GM21723 (cell line): ENCODE data around the gene CD79A.
A peak's percentile ranks its signal among the peaks of the same experiment; 100 is the strongest.

Experiments used
- ATAC-seq: cut with Tn5 transposase; IDR thresholded peaks from one replicate; pipeline ENCODE4 v1.9.1; 2021; ENCODE audit warnings: mild to moderate bottlenecking, moderate library complexity; ENCODE audit not compliant: unreplicated experiment

Gene CD79A

GRCh38 chr19:41876847-41877832 lies at the start of gene CD79A:
Gene CD79A (plus strand): TSS chr19:41877279. CDS start chr19:41877305, 26 bp downstream.
- peak; percentile 56 for ATAC-seq

- ATAC-seq, result no peak
Observed at GRCh38 chr19:41837981-41838708, 38.9 kb upstream of the CD79A start.

- no peak for ATAC-seq
Observed at GRCh38 chr19:41839211-41839610, 37.9 kb upstream of the CD79A start.

GRCh38 chr19:41843371-41843770 lies 33.7 kb upstream of the CD79A start:
- no peak for ATAC-seq

- no peak for ATAC-seq
Observed at GRCh38 chr19:41844601-41845000, 32.5 kb upstream of the CD79A start, which contains the start of gene LYPD4. Gene LYPD4 (minus strand): TSS chr19:41844683. CDS start chr19:41839285, 5,398 bp downstream.

GRCh38 chr19:41845001-41845050 lies 32.3 kb upstream of the CD79A start, which contains the start of gene DMRTC2:
Gene DMRTC2 (plus strand): TSS chr19:41845042. CDS start chr19:41847429, 2,387 bp downstream.
- ATAC-seq, result no peak

GRCh38 chr19:41845051-41845590 lies 32.0 kb upstream of the CD79A start:
- no peak for ATAC-seq

- ATAC-seq, result no peak
Observed at GRCh38 chr19:41847351-41848105, 29.6 kb upstream of the CD79A start.

- ATAC-seq, result no peak
Observed at GRCh38 chr19:41848666-41849065, 28.4 kb upstream of the CD79A start.

GRCh38 chr19:41849067-41849466 lies 28.0 kb upstream of the CD79A start:
- no peak for ATAC-seq

GRCh38 chr19:41850381-41850780 lies 26.7 kb upstream of the CD79A start:
- ATAC-seq, result no peak

- ATAC-seq, result no peak
Observed at GRCh38 chr19:41851456-41851855, 25.6 kb upstream of the CD79A start.

GRCh38 chr19:41853344-41853743 lies 23.7 kb upstream of the CD79A start:
- no peak for ATAC-seq

- ATAC-seq, result no peak
Observed at GRCh38 chr19:41853768-41854167, 23.3 kb upstream of the CD79A start.

GRCh38 chr19:41859213-41859617 lies 17.9 kb upstream of the CD79A start:
- ATAC-seq, result no peak

- peak; percentile 81 for ATAC-seq
Observed at GRCh38 chr19:41859618-41860418, 17.3 kb upstream of the CD79A start, which contains the start of gene RPS19. Gene RPS19 (plus strand): TSS chr19:41860255. CDS start chr19:41860775, 520 bp downstream.

GRCh38 chr19:41860419-41861115 lies 16.5 kb upstream of the CD79A start:
- ATAC-seq, result no peak

GRCh38 chr19:41861116-41861768 lies 15.8 kb upstream of the CD79A start:
- no peak for ATAC-seq

GRCh38 chr19:41861846-41862245 lies 15.2 kb upstream of the CD79A start:
- ATAC-seq, result no peak
